ENCODE results near the gene APLP1.

DNA sequence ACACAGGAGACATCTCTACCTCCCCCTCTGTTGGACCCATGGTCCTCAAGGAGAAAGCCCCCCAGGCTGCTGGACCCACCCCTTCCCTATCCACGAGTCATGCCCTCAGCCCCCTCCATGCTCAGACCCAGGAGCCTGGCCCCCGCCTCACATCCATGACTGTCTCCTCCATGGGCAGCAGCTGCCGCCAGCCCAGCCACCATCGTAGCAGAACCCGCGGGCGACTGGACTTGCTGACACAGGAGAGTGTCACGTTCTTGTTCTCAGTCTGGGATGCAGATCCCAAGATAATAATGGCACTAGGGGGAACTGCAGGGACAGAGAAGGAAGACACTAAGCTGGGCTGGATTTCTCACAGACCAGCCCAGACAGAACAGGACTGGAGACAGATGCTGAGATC, 19.9 kb upstream of the APLP1 start:
- TF ChIP-seq, protein P1, sequence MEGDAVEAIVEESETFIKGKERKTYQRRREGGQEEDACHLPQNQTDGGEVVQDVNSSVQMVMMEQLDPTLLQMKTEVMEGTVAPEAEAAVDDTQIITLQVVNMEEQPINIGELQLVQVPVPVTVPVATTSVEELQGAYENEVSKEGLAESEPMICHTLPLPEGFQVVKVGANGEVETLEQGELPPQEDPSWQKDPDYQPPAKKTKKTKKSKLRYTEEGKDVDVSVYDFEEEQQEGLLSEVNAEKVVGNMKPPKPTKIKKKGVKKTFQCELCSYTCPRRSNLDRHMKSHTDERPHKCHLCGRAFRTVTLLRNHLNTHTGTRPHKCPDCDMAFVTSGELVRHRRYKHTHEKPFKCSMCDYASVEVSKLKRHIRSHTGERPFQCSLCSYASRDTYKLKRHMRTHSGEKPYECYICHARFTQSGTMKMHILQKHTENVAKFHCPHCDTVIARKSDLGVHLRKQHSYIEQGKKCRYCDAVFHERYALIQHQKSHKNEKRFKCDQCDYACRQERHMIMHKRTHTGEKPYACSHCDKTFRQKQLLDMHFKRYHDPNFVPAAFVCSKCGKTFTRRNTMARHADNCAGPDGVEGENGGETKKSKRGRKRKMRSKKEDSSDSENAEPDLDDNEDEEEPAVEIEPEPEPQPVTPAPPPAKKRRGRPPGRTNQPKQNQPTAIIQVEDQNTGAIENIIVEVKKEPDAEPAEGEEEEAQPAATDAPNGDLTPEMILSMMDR (optimal IDR thresholded peaks at IDR 0.05 in 1 of 3, IDR thresholded peaks at IDR 0.05 in 1 of 3, conservative IDR thresholded peaks at IDR 0.05 in 1 of 3; ENCODE audit: extremely low read depth in 1 of 3, insufficient read depth in 2 of 3, low read length in 3 of 3): no peak
- no peak for TF ChIP-seq EZH2 (IDR thresholded peaks at IDR 0.05; ENCODE audit: low read length)

All from keratinocyte (primary cell).